GM12891 (cell line): ENCODE measurements around the gene PGAM5.

Experiments
- POLR2A ChIP-seq: IDR thresholded peaks from 2 replicates; pipeline ENCODE4 v1.6.1; 2011; ENCODE audit warnings: low read depth, low read length, control low read depth
- SPI1 ChIP-seq: IDR thresholded peaks from 2 replicates; pipeline ENCODE4 v1.6.1; 2011; ENCODE audit warnings: low read depth, low read length, control low read depth
- TAF1 ChIP-seq: IDR thresholded peaks from 2 replicates; pipeline ENCODE4 v1.6.1; 2011; ENCODE audit warnings: low read depth, low read length, control low read depth

GRCh38 chr12:132717531-132718387 is 7.1 kb downstream of the PGAM5 start:
- TF ChIP-seq POLR2A = no peak
- TF ChIP-seq TAF1 = no peak
- no peak for TF ChIP-seq SPI1
